KOPT-K1 (cell line): ENCODE data around the gene NLRP3.
"Not testable (repeated sequence)": the region's sequence is repeated elsewhere in the genome, so short reads cannot be mapped to it uniquely, and the experiment has no call there.

Experiments
- H3K27ac ChIP-seq: fragments of 200-600 bp; sonication (generic); 2 replicates; pipeline ENCODE4 v1.5.1; 2016; ENCODE audit warnings: antibody characterized with exemption, mild to moderate bottlenecking, low read depth, low read length; ENCODE audit not compliant: poor library complexity, severe bottlenecking
- H3K36me3 ChIP-seq: fragments of 200-600 bp; sonication (generic); 2 replicates; pipeline ENCODE4 v1.5.1; 2017; ENCODE audit warnings: antibody characterized with exemption, mild to moderate bottlenecking, low read length, moderate library complexity; ENCODE audit not compliant: insufficient read depth
- H3K9me3 ChIP-seq: fragments of 200-600 bp; sonication (generic); 2 replicates; pipeline ENCODE4 v1.5.1; 2017; ENCODE audit warnings: antibody characterized with exemption, low read length, mild to moderate bottlenecking; ENCODE audit not compliant: insufficient read depth, poor library complexity, severe bottlenecking

NLRP3 gene

DNA sequence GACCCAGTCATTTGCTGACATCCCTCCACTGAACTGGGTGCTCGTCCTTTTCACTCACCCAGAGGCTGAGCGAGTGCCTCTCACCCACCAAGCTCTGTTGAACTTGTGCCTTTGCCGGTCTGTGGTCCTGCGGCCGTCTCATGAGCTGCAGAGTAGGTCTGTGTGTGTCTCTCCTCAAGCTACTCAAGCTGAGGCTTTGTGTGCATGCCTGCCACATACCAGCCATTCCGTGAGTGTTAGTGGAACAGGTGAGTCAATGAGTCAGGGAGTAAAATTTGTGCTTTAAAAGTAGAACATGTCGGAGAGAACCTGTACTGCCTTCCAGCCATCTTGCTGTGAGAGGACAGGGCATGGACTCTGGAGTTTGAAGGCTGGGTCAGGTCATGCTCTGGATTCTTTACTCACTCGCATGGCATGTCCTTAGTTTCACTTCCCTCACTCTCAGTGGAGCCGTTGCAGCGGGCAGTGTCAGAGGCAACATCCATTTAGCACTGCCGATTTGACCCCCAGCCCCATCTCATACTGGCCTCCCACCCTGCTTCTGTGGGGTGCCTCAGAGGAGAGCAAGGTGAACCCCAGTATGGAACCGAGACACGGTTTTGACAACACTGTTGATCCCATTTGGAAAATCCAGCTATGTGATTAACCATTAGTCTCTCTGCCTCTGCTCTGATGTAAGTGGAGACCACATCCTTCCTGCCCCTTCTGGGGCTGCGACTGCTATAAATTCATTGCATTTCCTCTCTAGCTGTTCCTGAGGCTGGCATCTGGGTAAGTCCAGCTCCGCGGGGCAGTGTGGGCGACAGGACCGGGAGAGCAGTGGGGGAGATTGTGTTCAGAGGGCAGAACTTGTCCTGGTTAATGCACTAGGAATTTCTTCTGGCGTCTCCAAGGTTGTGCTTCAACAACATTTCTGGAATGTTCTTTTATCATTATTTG, at the start of gene NLRP3:
Gene NLRP3, plus strand, starts transcription at position 751 of the 939 bp plus-strand sequence. CDS start 2,628 bp downstream, outside the sequence.
- H3K9me3 ChIP-seq = no peaks in the 10 kb centered on the region
- H3K27ac ChIP-seq = no peak within 1 kb of the TSS
- no peaks in the 10 kb centered on the region for H3K36me3 ChIP-seq

- H3K36me3 ChIP-seq, H3K27ac ChIP-seq: not testable (repeated sequence)
- peaks cover 26% of the 10 kb centered on the region for H3K9me3 ChIP-seq
Measured at GRCh38 chr1:247366345-247366744, 49.6 kb upstream of the NLRP3 start.

- no peak overlapping the region for H3K27ac ChIP-seq
- H3K36me3 ChIP-seq = no peaks in the 10 kb centered on the region
- peaks cover 26% of the 10 kb centered on the region for H3K9me3 ChIP-seq
Measured at GRCh38 chr1:247366926-247367645, 48.9 kb upstream of the NLRP3 start.

GRCh38 chr1:247367786-247368422, 48.1 kb upstream of the NLRP3 start:
- no peak overlapping the region for H3K27ac ChIP-seq
- H3K9me3 ChIP-seq = peaks cover 26% of the 10 kb centered on the region
- H3K36me3 ChIP-seq = no peaks in the 10 kb centered on the region

DNA sequence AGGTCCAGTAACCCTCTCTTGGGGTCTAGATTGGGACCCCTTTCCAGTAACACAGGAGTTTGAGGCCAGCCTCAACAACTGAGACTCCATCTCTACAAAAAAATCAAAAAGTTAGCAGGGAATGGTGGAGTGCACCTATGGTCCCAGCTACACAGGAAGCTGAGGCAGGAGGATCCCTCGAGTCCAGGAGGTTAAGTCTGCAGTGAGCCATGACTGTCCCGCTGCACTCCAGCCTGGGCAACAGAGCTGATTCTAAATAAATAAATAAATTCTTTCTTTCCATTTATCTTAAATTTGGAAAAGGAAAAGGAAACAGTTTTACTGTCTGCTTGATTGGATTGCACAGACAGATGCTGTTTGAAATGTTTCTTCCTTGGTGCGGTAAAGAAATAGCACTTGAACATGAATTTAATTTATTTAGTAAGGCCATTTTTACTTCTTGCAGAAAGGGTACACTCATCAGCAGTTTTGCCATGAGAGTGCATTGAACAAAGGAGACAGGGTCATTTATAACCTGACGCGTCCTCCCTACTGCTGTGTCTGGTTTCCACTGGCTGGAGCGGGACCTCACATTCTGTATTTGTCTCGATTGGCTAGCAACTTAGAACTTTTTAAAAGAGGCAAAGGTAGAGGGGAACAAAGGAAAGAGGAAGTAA, 47.4 kb upstream of the NLRP3 start:
- Histone ChIP-seq H3K9me3 (peaks cover 26% of the 10 kb centered on the region), H3K36me3 (no peaks in the 10 kb centered on the region), H3K27ac (no peak overlapping the region)

DNA sequence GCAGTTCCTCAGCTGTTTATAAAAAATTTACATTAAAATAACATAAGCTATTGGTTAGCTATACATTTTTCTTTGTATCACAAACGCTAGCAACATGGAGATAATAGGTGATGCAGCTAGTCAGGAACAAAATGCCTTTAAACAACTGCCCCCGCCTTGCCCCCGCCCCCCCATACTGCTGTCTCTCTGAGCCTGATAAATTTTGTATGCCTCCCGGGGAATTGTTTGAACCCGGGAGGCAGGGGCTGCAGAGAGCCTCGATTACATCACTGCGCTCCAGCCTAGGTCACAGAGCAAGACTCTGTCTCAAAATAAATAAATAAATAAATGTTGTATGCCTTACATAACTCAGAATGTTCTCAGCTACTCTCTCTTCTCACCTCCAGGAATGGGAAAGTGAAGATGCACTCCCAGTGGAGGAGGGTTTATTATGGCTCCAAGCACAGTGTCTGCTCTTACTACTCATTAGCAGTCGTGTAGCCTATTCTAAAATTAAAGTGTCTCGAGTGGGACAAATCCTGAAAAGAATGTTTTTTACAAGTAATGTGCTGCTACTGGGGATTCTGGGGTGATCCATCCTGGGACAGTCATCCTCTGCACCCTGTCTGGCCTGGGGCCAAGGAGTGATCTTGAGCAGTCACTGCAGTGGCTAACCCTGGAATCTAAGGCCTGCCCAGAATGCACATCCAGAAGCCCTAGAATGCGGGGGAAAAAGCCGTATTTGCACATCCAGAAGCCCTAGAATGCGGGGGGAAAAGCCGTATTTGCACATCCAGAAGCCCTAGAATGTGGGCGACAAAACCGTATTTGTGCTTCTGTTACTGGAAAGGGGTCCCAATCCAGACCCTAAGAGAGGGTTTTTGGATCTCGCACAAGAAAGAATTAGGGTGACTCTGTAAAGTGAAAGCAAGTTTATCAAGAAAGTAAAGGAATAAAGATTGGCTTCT, 44.9 kb upstream of the NLRP3 start:
- Histone ChIP-seq H3K27ac (no peak overlapping the region), H3K9me3 (peaks cover 8% of the 10 kb centered on the region)

GRCh38 chr1:247371801-247372259, 44.1 kb upstream of the NLRP3 start:
- no peak overlapping the region for H3K27ac ChIP-seq
- H3K36me3 ChIP-seq = no peaks in the 10 kb centered on the region
- H3K9me3 ChIP-seq = peaks cover under 1% of the 10 kb centered on the region

More for the DNA sequence above, 44.9 kb upstream of the NLRP3 start:
- no peaks in the 10 kb centered on the region for H3K36me3 ChIP-seq

GRCh38 chr1:247373721-247374141, 42.2 kb upstream of the NLRP3 start:
- H3K36me3 ChIP-seq = no peaks in the 10 kb centered on the region
- no peak overlapping the region for H3K27ac ChIP-seq
- no peaks in the 10 kb centered on the region for H3K9me3 ChIP-seq

- not testable (repeated sequence) for H3K9me3 ChIP-seq, H3K27ac ChIP-seq, H3K36me3 ChIP-seq
Measured at GRCh38 chr1:247374651-247375334, 41.2 kb upstream of the NLRP3 start.

GRCh38 chr1:247375747-247376146, 40.2 kb upstream of the NLRP3 start:
- H3K36me3 ChIP-seq = no peaks in the 10 kb centered on the region
- H3K27ac ChIP-seq = no peak overlapping the region
- no peaks in the 10 kb centered on the region for H3K9me3 ChIP-seq

GRCh38 chr1:247376659-247377058, 39.3 kb upstream of the NLRP3 start:
- Histone ChIP-seq H3K27ac (no peak overlapping the region), H3K9me3 (no peaks in the 10 kb centered on the region), H3K36me3 (no peaks in the 10 kb centered on the region)

GRCh38 chr1:247377656-247378055, 38.3 kb upstream of the NLRP3 start:
- H3K36me3 ChIP-seq, H3K27ac ChIP-seq, H3K9me3 ChIP-seq: not testable (repeated sequence)

DNA sequence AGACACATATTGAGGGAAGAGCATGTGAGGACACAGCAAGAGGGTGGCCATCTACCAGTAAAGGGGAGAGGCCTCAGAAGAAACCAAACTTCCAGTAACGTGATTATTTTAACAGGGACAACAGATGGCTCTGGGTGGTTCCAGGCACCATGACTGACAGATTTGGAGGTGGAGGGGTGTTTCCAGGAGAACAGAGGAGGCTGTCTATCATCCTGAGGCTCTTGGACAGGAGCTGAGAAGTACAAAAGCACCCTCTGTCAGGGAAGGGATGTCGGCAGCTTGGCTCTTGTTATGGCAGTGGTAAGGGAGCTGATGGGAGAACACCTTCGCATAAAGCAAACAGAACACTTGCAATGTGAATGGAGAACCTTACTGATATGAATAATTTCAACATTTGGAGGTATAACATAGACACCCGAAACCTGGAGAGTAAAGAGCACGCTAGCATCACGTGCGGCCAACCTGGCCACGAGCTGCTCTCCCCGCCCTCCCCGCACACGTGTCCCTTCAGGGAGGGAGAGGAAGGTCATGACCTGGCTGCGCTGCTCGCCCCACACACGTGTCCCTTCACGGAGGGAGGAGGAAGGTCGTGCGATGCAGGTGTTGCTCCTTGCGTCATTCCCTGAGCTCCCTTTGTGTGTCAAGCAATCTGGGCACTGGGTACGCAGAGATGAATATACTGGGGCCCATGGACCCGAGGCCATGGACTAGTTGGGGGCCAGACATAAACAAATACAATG, 37.5 kb upstream of the NLRP3 start:
- no peaks in the 10 kb centered on the region for H3K36me3 ChIP-seq
- H3K9me3 ChIP-seq = peaks cover 1% of the 10 kb centered on the region
- H3K27ac ChIP-seq = no peak overlapping the region
